AG04450 (cell line): ENCODE results near the gene EP400. TPM values are rescaled to one million over a fixed set of nuclear protein-coding genes. Genes with fewer than 3 reads are reported as not detected.

Experiments
- CTCF ChIA-PET: fragments of 300-600, 350-600 bp; formaldehyde crosslinking; extraction: SDS; loops from one replicate; lab custom pipeline; 2022; ENCODE audit warnings: antibody characterized with exemption, inconsistent platforms; lab: Charles Lee
- POLR2A ChIA-PET: fragments of 350-600 bp; formaldehyde crosslinking; extraction: SDS; loops from one replicate; lab custom pipeline; 2021; ENCODE audit warnings: antibody characterized with exemption, inconsistent platforms; lab: Yijun Ruan, JAX
- DNase-seq: peaks from one replicate; pipeline ENCODE4 v3.0.0-alpha.2; 2011; ENCODE audit warnings: low read depth, low spot score
- H3K27ac ChIP-seq: one replicate; pipeline ENCODE4 v1.5.1; 2012; ENCODE audit warnings: low read depth, low read length, control low read depth
- H3K27me3 ChIP-seq: one replicate; pipeline ENCODE4 v1.6.0; 2012; ENCODE audit warnings: low read length; ENCODE audit not compliant: control insufficient read depth, insufficient read depth
- H3K4me3 ChIP-seq: 2 replicates; pipeline ENCODE4 v1.5.1; 2011; ENCODE audit warnings: mild to moderate bottlenecking, low read depth, low read length, control low read depth
- H3K9me3 ChIP-seq: 2 replicates; pipeline ENCODE4 v1.5.1; 2012; ENCODE audit warnings: low read length; ENCODE audit not compliant: control insufficient read depth, insufficient read depth
- polyA plus RNA-seq: library from polyadenylated mRNA; depleted of rRNA; stranded (reverse); fragments of >200 nt; gene quantifications from 2 replicates; pipeline ENCODE4 v1.2.3, GENCODE V29; 2011
- TF ChIP-seq, protein P1 (sequence below): IDR thresholded peaks from 2 replicates; pipeline ENCODE4 v1.5.1; 2011; ENCODE audit warnings: low read depth, low read length, control low read depth, inconsistent platforms

The EP400 gene
- polyA plus RNA-seq, 1 experiment, result 5.4 TPM

GRCh38 chr12:131986361-131986760 is 36.6 kb downstream of the EP400 start:
- TF ChIP-seq, protein P1, sequence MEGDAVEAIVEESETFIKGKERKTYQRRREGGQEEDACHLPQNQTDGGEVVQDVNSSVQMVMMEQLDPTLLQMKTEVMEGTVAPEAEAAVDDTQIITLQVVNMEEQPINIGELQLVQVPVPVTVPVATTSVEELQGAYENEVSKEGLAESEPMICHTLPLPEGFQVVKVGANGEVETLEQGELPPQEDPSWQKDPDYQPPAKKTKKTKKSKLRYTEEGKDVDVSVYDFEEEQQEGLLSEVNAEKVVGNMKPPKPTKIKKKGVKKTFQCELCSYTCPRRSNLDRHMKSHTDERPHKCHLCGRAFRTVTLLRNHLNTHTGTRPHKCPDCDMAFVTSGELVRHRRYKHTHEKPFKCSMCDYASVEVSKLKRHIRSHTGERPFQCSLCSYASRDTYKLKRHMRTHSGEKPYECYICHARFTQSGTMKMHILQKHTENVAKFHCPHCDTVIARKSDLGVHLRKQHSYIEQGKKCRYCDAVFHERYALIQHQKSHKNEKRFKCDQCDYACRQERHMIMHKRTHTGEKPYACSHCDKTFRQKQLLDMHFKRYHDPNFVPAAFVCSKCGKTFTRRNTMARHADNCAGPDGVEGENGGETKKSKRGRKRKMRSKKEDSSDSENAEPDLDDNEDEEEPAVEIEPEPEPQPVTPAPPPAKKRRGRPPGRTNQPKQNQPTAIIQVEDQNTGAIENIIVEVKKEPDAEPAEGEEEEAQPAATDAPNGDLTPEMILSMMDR, result no peak
- no peak overlapping the region for H3K27ac ChIP-seq
- H3K4me3 ChIP-seq, result no peak overlapping the region
- DNase-seq, result no peak
- CTCF ChIA-PET, result no interaction called here
- no peaks in the 10 kb centered on the region; the same call in 1 of the 2 replicates for H3K9me3 ChIP-seq
- POLR2A ChIA-PET, result no interaction called here
- no peaks in the 10 kb centered on the region for H3K27me3 ChIP-seq

DNA sequence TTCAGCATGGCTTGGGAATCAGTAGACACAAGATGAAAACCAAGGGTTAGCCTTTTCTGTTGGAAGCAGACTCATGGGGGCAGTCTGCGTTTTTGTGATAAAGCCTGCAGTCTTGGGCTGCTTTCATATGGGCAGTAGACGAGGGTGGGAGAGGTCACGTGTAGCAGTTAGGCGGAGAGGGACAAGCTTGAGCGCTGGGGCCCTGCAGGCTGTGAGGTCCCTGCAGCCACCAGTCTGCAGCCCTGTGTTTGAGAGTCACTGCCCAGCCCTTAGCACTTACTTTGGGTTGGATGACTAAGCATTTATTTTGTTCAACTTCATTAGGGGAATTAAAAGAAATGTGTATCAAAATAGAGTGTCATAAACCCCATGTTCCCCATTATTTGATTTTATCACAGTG is 37.2 kb downstream of the EP400 start:
- Histone ChIP-seq H3K4me3 (no peak overlapping the region), H3K9me3 (no peaks in the 10 kb centered on the region; the same call in 1 of the 2 replicates), H3K27me3 (no peaks in the 10 kb centered on the region), H3K27ac (no peak overlapping the region)
- CTCF ChIA-PET, result no interaction called here
- no peak for DNase-seq
- POLR2A ChIA-PET, result no interaction called here
- TF ChIP-seq, protein P1, result no peak

DNA sequence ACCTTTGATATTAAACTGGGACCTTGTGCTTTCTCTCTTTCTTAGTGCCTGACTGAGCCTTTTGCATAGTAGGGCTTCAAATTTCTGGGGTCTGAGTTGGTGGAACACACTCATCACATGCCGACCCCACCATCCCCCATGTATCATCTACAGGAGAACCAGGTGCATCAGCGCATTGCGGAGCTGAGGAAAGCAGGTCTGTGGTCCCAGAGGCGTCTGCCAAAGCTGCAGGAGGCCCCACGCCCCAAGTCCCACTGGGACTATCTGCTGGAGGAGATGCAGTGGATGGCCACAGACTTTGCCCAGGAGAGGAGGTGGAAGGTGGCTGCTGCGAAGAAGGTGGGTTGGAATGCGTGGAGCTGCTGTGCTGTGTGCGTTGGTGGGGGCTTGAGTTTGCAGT is 37.8 kb downstream of the EP400 start:
- CTCF ChIA-PET, result interaction anchor here (0.6 kb wide), 1 partner anchor 10 kb away, joined by 4 read pairs; no protein-coding TSS in a partner anchor
- POLR2A ChIA-PET, result interaction anchor here (0.6 kb wide), 1 partner anchor 52 kb away, joined by 3 read pairs; no protein-coding TSS in a partner anchor
- H3K4me3 ChIP-seq, result no peak overlapping the region

GRCh38 chr12:131988054-131988796 is 38.5 kb downstream of the EP400 start:
- H3K4me3 ChIP-seq, result no peak overlapping the region
- no peak for DNase-seq
- H3K9me3 ChIP-seq, result no peaks in the 10 kb centered on the region; the same call in 1 of the 2 replicates
- ChIA-PET CTCF (interaction anchor here (0.6 kb wide), 1 partner anchor 9 kb away, joined by 4 read pairs; no protein-coding TSS in a partner anchor), POLR2A (no interaction called here)
- no peak overlapping the region for H3K27ac ChIP-seq
- TF ChIP-seq, protein P1, result no peak
- H3K27me3 ChIP-seq, result no peaks in the 10 kb centered on the region

More for the DNA sequence above, 37.8 kb downstream of the EP400 start:
- Histone ChIP-seq H3K27me3 (no peaks in the 10 kb centered on the region), H3K27ac (no peak overlapping the region), H3K9me3 (no peaks in the 10 kb centered on the region; the same call in 1 of the 2 replicates)
- TF ChIP-seq, protein P1, result no peak
- DNase-seq, result no peak

DNA sequence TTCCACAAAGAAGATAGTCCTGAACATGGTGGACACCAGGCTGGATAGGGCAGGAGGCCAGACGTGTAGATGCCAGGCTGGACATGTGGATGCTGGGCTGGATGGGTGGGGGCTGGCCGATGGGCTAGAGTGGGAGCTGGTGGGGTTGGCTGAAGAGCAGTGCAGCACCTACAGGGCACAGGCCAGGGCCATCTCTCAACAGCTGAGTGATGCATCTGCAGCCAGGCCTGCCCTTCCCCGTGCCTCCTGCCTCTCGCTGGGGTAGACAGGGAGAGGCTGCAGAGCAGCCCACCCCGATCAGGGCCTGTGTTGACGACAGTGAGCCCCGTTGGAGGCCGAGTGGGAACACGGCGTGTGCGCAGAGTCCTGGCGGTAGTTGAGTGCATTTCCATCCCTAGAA is 39.3 kb downstream of the EP400 start:
- TF ChIP-seq, protein P1, result no peak
- Histone ChIP-seq H3K27ac (no peak overlapping the region), H3K9me3 (no peaks in the 10 kb centered on the region; the same call in 1 of the 2 replicates), H3K4me3 (no peak overlapping the region), H3K27me3 (no peaks in the 10 kb centered on the region)
- ChIA-PET POLR2A (no interaction called here), CTCF (no interaction called here)
- DNase-seq, result no peak
